Activated CD4-positive, alpha-beta memory T cell treated with anti-CD3 and anti-CD28 coated beads, Interleukin-2, amount 10 ng/mL, durations not matched to agents 7 days and 5 days (primary cell): Measurements from ENCODE around the gene CRIP1. TPM values are rescaled to one million over a fixed set of nuclear protein-coding genes. Genes with fewer than 3 reads are reported as not detected.
A peak's percentile ranks its signal among the peaks of the same experiment; 100 is the strongest.

Source experiments
- CTCF ChIA-PET: fragments of 350-600 bp; sonication (Branson Sonifier 250); formaldehyde crosslinking; loops from one replicate; lab custom pipeline; 2021; ENCODE audit warnings: antibody characterized with exemption, inconsistent platforms; lab: Charles Lee
- POLR2A ChIA-PET: fragments of 350-600 bp; sonication (Branson Sonifier 250); formaldehyde crosslinking; loops from one replicate; lab custom pipeline; 2021; ENCODE audit warnings: antibody characterized with exemption; lab: Charles Lee
- DNase-seq: peaks from one replicate; pipeline ENCODE4 v3.0.0-alpha.2; 2020
- H3K27ac Mint-ChIP-seq: one replicate; pipeline ENCODE4 v1.8.0; 2021; ENCODE audit warnings: mild to moderate bottlenecking, mixed read lengths
- H3K27me3 Mint-ChIP-seq: one replicate; pipeline ENCODE4 v1.8.0; 2021; ENCODE audit warnings: mixed read lengths
- H3K36me3 Mint-ChIP-seq: one replicate; pipeline ENCODE4 v1.8.0; 2021; ENCODE audit warnings: low read depth, mixed read lengths
- H3K4me1 Mint-ChIP-seq: one replicate; pipeline ENCODE4 v1.8.0; 2021; ENCODE audit warnings: mixed read lengths
- H3K4me3 Mint-ChIP-seq: one replicate; pipeline ENCODE4 v1.8.0; 2021; ENCODE audit warnings: mild to moderate bottlenecking, mixed read lengths
- H3K9me3 Mint-ChIP-seq: one replicate; pipeline ENCODE4 v1.8.0; 2021; ENCODE audit warnings: mixed read lengths
- total RNA-seq, 2 experiments: library from RNA; stranded (reverse); gene quantifications; one replicate each; pipeline ENCODE4 v1.2.3, GENCODE V29; 2021

CRIP1 gene
- total RNA-seq, 2 experiments from 2014 or later = 875 to 883 TPM

DNA sequence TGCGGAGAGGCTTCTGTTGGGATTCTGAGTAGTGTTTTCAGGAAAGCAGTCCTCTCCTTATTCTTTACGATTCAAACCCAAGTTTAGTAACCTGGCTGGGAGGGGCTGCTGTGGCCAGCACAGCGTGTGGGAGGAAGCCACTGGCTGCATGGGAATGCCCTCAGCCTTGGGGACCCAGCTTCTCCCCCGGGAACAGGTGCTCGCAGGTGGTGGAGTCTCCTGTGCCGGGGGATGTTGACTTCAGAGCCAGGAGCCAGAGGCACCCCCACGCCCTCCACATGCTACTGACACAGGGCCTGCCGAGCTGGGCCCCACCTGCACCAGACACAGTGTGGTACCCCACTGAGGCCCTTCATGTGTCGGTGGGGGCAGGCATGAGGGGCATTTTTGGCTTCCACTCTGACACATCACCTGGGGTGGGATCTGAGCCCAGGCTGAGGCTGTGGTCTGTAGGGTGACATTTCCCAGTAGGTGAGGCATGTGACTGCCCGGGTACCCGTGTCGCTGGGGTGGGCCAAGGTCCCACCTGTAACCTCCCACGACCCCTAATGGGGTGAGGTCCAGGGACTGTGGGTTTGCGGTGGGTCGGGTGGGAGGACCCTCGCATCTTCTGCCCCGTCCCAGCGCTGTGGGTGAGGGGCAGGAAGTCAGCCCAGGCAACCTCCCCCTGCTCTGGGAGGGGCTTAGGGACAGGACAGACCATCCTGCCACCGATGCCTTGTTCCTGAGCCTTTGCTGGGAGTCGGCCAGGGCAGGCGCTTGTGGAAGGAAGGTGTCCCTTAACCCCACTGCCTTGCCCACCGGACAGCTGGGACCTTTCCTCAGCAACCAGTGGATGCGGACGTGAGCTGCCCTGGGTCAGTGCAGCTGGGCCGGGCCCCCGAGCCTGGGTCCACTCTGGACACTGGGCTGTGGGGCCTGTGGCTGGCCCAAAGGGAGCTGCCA, 40.5 kb upstream of the CRIP1 start:
- H3K9me3 Mint-ChIP-seq = no peaks in the 10 kb centered on the region
- no peaks in the 10 kb centered on the region for H3K4me1 Mint-ChIP-seq
- ChIA-PET POLR2A (no interaction called here), CTCF (no interaction called here)
- peaks cover 4% of the 10 kb centered on the region for H3K36me3 Mint-ChIP-seq
- no peak overlapping the region for H3K4me3 Mint-ChIP-seq
- no peak for DNase-seq
- H3K27me3 Mint-ChIP-seq = no peaks in the 10 kb centered on the region
- no peak overlapping the region for H3K27ac Mint-ChIP-seq

DNA sequence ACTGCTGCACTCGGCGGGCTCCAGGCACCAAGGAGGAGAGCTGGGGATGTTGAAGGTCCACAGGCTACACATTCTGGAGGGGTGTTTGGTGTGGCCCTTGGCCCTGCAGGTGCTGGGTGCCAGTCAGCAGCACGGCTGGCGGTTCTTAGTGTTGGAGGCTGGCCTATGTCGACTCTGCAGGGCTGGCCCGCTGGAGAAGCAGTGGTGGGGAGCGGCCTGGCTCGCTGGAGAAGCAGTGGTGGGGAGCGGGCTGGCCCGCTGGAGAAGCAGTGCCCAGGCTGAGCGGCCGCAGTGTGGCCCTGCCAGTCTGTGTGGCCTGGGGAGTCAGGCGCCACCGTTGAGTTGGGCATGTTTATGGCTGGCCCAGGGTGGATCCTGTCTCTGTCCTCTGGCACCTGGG, 39.7 kb upstream of the CRIP1 start:
- Mint-ChIP-seq H3K27ac (no peak overlapping the region), H3K4me3 (no peak overlapping the region), H3K27me3 (no peaks in the 10 kb centered on the region), H3K4me1 (no peaks in the 10 kb centered on the region), H3K36me3 (peaks cover under 1% of the 10 kb centered on the region), H3K9me3 (no peaks in the 10 kb centered on the region)
- ChIA-PET CTCF (no interaction called here), POLR2A (no interaction called here)
- no peak for DNase-seq

DNA sequence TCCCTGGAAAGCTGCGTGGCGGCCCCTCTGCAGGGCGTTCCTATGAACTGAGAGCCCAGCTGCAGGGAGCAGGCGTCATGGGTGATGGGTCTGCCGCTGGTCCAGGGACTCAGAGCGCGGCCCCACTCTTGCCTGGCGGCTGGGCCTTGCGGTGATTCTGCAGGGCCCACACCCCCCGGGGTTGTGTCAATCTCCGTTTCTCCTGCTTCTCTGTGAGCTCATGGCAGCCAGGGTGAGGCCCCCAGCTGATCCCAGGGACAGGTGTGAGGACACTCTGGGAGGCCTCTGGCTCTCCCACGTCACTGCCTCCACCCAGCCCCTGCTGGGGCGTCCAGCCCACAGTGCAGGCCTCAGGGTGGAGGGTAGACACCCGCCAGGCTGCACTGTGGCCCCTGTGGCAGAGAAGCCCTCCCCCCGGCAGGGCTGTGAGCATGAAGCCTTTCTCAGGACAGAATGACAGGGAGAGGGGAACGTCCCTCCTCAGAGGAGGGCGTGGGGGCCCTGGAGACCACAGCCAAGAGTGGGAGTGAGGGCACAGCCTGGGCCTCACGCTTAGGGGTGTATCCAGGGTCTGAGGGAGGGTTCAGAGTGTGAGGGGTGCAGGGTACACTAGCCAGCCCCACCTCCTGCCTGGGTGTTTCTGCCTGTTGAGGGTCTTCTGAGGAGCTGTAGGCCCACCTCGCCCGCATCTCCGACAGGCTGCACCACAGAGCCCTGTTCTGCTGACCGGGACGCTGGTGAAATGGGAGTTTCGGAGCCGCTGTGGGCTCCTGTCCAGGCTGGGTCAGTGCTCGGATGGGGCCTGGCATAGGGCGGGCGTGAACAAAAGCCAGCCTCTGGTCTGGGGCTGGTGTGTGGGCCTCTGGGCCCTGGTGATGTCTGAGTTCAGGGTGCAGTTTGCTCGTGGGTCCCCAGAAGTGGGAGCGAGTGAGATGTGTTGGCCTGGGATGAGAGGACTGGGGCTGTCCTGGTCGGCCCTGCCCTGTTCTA, 38.7 kb upstream of the CRIP1 start:
- H3K4me3 Mint-ChIP-seq = no peak overlapping the region
- no peaks in the 10 kb centered on the region for H3K9me3 Mint-ChIP-seq
- ChIA-PET POLR2A (interaction anchor here (1.0 to 1.2 kb wide), 2 partner anchors 42 to 49 kb away, joined by 3 to 5 read pairs; partner anchors contain the start of gene TEX22), CTCF (interaction anchor here (0.7 to 1.9 kb wide), 8 partner anchors 9 to 80 kb away, joined by 3 to 9 read pairs (median 3); no protein-coding TSS in a partner anchor)
- H3K36me3 Mint-ChIP-seq = no peaks in the 10 kb centered on the region
- H3K27ac Mint-ChIP-seq = no peak overlapping the region
- H3K27me3 Mint-ChIP-seq = no peaks in the 10 kb centered on the region
- DNase-seq = no peak
- no peaks in the 10 kb centered on the region for H3K4me1 Mint-ChIP-seq

DNA sequence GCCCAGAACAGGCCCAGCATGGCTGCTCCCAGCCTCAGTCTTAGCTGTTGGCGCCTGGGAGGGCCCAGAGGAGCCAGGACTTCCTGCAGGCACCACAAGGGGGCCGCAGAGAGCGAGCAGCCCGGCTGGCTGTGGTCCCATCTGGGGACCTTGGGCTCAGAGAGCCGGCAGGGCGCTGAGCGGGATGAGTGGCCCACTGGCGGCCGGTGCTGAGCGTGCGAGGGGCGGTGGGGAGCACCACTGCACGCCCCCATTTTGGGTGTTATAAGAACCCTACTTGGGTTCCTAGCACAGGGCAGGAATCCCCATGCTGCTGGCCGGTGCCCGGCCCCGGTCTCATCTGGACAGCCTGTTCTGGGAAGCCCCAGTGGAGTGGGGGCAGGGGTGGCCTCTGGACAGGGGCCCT, 38.0 kb upstream of the CRIP1 start:
- Mint-ChIP-seq H3K27me3 (no peaks in the 10 kb centered on the region), H3K27ac (no peak overlapping the region), H3K4me1 (no peaks in the 10 kb centered on the region), H3K9me3 (no peaks in the 10 kb centered on the region), H3K36me3 (peaks cover 4% of the 10 kb centered on the region), H3K4me3 (no peak overlapping the region)
- DNase-seq = peak; percentile 65
- CTCF ChIA-PET = interaction anchor here (0.7 to 1.9 kb wide), 8 partner anchors 9 to 80 kb away, joined by 3 to 9 read pairs (median 3); no protein-coding TSS in a partner anchor
- POLR2A ChIA-PET = interaction anchor here (1.0 to 1.2 kb wide), 2 partner anchors 42 to 50 kb away, joined by 3 to 5 read pairs; partner anchors contain the start of gene TEX22

DNA sequence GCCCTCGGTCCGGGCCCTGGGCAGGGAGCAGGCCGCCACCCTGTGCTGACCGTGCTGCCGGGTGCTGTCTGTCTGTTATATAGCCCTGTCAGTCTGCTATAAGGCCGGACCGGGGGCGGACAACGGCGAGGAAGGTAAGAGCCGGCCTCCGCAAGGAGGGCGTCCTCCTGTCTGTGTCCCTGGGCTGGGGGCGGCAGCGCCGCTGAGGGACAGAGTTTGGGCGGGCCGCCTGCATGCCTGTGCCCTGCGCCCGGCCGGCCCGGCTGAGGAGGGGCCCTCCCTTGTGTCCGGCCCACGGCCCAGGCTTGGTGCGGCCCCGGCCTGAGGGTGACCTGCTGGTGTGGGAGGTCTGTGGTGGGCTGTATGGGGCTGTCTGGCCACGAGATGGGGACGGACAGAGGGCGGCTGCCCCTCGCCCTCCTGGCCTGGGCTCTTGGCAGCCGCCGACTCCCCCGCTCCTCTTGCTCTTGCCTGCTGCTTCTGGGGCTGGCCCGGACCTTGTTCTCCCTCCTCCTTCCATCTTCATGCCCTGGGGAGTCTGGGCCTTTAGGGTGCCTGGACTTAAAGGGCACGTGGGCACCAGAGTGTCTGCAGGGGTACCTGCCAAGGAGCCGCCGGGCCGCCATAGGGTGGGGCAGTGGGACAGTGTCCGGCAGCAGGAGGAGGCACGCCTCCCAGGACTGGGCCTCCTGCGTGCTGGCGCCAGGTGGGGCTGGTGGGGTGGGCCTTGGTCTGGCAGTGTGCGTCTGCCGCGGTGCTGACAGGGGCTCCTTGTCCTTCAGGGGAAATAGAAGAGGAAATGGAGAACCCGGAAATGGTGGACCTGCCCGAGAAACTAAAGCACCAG, 37.2 kb upstream of the CRIP1 start:
- ChIA-PET CTCF (interaction anchor here (0.7 to 1.5 kb wide), 2 partner anchors 15 to 79 kb away, joined by 3 read pairs; no protein-coding TSS in a partner anchor), POLR2A (no interaction called here)
- Mint-ChIP-seq H3K4me3 (no peak overlapping the region), H3K4me1 (no peaks in the 10 kb centered on the region), H3K27ac (no peak overlapping the region), H3K36me3 (peaks cover 4% of the 10 kb centered on the region), H3K27me3 (no peaks in the 10 kb centered on the region), H3K9me3 (no peaks in the 10 kb centered on the region)
- DNase-seq = no peak

DNA sequence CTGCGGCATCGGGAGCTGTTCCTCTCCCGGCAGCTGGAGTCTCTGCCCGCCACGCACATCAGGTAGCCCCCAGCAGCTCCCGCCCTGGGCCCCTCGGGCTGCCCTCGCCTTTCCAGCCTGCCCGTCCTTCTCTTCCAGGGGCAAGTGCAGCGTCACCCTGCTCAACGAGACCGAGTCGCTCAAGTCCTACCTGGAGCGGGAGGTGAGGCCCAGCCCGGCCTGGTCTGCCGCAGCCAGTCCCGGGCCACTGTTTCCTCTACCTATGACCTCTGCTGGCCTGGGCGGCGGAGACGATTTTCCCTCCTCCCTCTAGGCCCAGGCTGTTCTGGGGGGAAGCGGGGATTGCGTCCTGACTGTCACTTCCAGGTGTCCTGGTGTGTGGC, 36.6 kb upstream of the CRIP1 start:
- DNase-seq = no peak
- Mint-ChIP-seq H3K4me3 (no peak overlapping the region), H3K4me1 (no peaks in the 10 kb centered on the region), H3K36me3 (peaks cover 4% of the 10 kb centered on the region), H3K27ac (no peak overlapping the region), H3K27me3 (no peaks in the 10 kb centered on the region), H3K9me3 (no peaks in the 10 kb centered on the region)
- CTCF ChIA-PET = interaction anchor here (0.7 to 1.5 kb wide), 2 partner anchors 16 to 79 kb away, joined by 3 read pairs; no protein-coding TSS in a partner anchor
- POLR2A ChIA-PET = no interaction called here

DNA sequence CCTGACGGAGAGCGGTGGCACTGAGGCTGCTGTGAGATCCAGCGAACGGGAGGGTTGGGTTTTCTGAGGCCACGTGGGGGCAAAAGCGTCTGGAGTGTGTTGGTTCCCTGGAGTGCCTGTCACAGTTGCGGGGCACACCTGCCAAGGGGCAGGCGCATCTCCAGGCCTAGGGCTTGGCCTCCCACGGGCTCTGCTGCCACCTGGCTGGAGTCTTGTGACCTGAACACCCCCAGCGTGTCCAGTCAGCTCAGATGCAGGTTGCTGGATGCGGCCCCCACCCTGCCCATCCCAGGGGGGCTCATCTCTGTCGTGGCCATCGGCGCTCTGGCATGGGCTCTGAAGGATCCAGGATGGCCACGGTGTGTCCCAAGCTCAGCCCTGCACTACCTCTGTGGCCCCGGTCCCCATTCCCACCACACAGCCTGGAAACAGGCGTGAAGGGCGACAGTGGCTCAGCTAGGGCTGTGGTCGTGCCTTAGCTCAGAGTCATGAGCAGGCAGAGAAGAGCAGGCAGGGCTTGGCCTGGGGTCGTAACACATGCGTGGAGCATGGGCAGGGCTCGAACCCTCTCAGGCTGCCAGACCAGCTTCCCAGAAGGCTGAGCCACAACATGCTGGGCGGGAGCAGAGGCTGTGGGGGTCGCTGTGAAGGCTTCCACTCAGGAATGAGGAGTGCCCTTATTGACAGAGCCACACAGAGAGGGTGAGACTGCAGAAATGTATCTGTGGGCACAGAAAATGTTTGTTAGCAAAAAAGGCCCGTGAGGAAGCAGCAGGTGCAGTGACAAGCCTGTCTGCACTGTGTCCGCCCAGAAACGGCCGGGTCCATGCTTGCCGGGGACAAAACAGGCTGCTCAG, 35.6 kb upstream of the CRIP1 start:
- no peak for DNase-seq
- H3K36me3 Mint-ChIP-seq = peaks cover 7% of the 10 kb centered on the region
- ChIA-PET POLR2A (no interaction called here), CTCF (interaction anchor here (1.5 kb wide), 1 partner anchor 17 kb away, joined by 3 read pairs; no protein-coding TSS in a partner anchor)
- H3K27ac Mint-ChIP-seq = no peak overlapping the region
- no peaks in the 10 kb centered on the region for H3K27me3 Mint-ChIP-seq
- H3K4me3 Mint-ChIP-seq = no peak overlapping the region
- H3K4me1 Mint-ChIP-seq = no peaks in the 10 kb centered on the region
- H3K9me3 Mint-ChIP-seq = no peaks in the 10 kb centered on the region

DNA sequence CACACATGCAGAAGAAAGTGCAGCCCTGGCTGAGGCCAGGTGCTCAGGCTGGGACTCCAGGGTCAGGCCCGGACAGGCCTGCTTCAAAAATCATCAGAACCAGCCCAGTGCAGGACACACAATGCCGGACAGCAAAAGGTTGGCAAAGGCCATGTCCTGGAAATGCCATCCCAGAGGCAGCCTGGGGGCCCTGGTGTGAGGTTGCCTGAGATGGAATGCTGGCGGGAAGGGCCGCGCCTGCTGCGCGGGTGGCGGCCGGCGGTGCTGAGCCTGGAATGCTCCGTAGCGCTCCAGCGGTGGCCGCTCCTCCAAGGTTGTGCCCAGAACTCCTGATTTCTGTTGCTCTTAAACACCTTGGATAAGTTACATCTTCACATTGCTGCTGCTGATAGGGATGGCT, 33.7 kb upstream of the CRIP1 start:
- DNase-seq = no peak
- no peak overlapping the region for H3K4me3 Mint-ChIP-seq

DNA sequence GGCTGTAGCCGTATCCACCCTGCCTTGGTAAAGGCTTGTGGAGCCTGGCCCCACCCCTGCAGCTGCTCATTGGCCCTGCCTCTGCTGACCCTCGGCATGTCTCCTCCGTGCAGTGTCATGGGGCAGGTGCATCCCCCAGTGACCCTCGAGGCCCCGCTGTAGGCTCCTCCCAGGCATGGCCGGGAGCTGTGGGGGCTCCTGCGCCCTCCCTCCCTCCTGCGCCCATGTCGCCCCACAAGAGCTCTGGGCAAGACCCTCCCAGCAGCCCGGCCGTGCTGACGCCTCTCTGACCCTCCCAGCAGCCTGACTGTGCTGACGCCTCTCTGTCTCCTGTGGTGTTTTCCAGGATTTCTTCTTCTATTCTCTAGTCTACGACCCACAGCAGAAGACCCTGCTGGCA, 32.8 kb upstream of the CRIP1 start:
- Mint-ChIP-seq H3K4me1 (no peaks in the 10 kb centered on the region), H3K36me3 (peaks cover 7% of the 10 kb centered on the region), H3K4me3 (no peak overlapping the region), H3K9me3 (no peaks in the 10 kb centered on the region), H3K27me3 (no peaks in the 10 kb centered on the region), H3K27ac (no peak overlapping the region)
- no peak for DNase-seq
- CTCF ChIA-PET = no interaction called here
- POLR2A ChIA-PET = no interaction called here

More for the DNA sequence above, 33.7 kb upstream of the CRIP1 start:
- H3K36me3 Mint-ChIP-seq = peaks cover 7% of the 10 kb centered on the region
- no peaks in the 10 kb centered on the region for H3K9me3 Mint-ChIP-seq
- POLR2A ChIA-PET = no interaction called here
- H3K27ac Mint-ChIP-seq = no peak overlapping the region
- no peaks in the 10 kb centered on the region for H3K27me3 Mint-ChIP-seq
- H3K4me1 Mint-ChIP-seq = no peaks in the 10 kb centered on the region
- CTCF ChIA-PET = no interaction called here

DNA sequence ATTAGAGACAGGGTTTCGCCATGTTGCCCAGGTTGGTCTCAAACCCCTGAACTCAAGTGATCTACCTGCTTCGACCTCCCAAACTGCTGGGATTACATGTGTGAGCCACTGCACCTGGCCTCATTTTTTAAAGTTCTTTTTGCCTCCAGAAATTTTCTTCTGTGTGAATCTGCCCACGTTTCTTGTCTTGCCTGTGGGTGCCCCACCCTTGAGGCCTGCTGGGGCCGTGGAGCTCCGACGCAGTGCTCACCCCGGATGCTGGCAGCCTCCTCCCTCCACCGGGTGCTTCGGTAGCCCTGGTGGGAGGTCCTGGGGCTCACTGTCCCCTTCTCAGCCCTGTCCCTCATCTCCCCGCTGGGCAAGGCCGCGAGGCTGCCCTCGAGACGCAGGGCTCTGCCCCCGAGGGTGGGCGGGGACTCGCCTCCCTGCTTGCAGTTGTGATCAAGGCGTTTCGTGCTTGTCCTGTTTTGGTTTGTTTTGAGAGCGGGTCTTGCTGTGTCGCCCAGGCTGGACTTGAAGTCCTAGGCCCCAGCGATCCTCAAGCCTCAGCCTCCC, 31.5 kb upstream of the CRIP1 start:
- Mint-ChIP-seq H3K4me1 (no peaks in the 10 kb centered on the region), H3K36me3 (peaks cover 7% of the 10 kb centered on the region), H3K9me3 (no peaks in the 10 kb centered on the region), H3K27me3 (no peaks in the 10 kb centered on the region), H3K27ac (no peak overlapping the region), H3K4me3 (no peak overlapping the region)
- DNase-seq = no peak
- CTCF ChIA-PET = no interaction called here
- POLR2A ChIA-PET = no interaction called here
